ENCODE data around the gene KRT28. TPM values are rescaled to one million over a fixed set of nuclear protein-coding genes. Genes with fewer than 3 reads are reported as not detected.

Gene KRT28
- total RNA-seq, 1 donor = not detected

DNA sequence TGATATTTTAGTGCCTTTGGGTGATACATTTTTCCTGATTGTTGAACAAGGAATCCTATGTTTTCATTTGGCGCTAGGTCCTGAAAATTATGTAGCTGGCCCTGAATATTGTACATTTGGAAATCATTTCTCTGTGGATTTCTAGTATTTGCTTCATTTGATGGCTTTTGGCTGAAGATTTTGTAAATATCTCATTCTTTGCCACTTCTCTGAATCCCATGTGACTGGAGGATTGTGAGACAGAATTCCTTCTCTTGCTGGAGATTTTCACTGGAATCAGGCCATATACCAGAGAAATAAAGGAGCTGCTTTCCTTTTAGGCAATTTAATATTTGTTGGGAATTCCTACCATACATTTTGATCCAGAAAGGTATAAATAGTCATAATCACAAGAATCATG lies 8.6 kb downstream of the KRT28 start:
- H3K4me3 ChIP-seq (ENCODE audit: low read depth, low read length) = no peak overlapping the region
- TF ChIP-seq, protein P1, sequence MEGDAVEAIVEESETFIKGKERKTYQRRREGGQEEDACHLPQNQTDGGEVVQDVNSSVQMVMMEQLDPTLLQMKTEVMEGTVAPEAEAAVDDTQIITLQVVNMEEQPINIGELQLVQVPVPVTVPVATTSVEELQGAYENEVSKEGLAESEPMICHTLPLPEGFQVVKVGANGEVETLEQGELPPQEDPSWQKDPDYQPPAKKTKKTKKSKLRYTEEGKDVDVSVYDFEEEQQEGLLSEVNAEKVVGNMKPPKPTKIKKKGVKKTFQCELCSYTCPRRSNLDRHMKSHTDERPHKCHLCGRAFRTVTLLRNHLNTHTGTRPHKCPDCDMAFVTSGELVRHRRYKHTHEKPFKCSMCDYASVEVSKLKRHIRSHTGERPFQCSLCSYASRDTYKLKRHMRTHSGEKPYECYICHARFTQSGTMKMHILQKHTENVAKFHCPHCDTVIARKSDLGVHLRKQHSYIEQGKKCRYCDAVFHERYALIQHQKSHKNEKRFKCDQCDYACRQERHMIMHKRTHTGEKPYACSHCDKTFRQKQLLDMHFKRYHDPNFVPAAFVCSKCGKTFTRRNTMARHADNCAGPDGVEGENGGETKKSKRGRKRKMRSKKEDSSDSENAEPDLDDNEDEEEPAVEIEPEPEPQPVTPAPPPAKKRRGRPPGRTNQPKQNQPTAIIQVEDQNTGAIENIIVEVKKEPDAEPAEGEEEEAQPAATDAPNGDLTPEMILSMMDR (IDR thresholded peaks at IDR 0.05; ENCODE audit: insufficient read depth, low read depth, low read length) = no peak
- peak; percentile 1 for DNase-seq (ENCODE audit: low read depth)

GRCh38 chr17:40782450-40782849 lies 17.3 kb downstream of the KRT28 start, which contains the start of gene KRT27:
KRT27 (minus strand) TSS chr17:40782550; CDS start chr17:40782493, 57 bp downstream.
- no peak within 1 kb of the TSS for H3K4me3 ChIP-seq (ENCODE audit: low read depth, low read length)
- TF ChIP-seq, protein P1 (IDR thresholded peaks at IDR 0.05; ENCODE audit: insufficient read depth, low read depth, low read length) = no peak

DNA sequence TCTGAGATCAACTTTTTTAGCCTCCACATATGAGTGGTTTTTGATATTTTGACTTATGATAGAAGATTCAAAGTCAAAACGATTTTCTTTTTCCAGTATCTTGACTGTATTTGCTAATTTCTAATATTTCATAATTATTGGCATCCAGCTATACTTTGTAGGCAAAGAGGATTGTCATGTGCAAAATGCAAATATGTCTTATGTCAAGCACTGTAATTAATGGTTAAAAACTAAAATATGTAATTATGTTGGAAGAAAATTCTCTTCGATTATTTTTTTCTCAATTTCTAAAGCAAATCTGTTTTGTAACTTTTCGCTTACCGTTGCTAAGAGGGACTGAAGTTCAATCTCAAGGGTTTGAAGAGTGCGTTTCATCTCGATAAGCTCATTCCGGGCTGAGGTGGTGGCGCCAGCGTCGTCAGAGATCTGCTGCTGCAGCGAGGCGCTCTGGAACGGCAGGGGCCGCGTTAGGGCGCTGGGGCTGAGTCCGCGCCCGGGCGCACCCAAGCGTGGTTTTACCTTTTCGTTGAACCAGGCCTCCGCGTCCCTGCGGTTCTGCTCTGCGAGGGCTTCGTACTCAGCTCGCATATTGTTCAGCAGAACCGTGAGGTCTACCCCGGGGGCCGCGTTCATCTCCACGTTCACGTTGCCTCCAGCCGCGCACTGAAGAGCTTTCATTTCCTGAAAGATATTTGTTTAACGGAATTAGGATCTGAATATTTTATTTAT lies 20.4 kb downstream of the KRT28 start:
- DNase-seq (ENCODE audit: low read depth) = no peak

More at GRCh38 chr17:40782450-40782849, 17.3 kb downstream of the KRT28 start, which contains the start of gene KRT27:
- DNase-seq (ENCODE audit: low read depth) = no peak

GRCh38 chr17:40778461-40778860 lies 21.3 kb downstream of the KRT28 start:
- DNase-seq (ENCODE audit: low read depth) = no peak
- H3K4me3 ChIP-seq (ENCODE audit: low read depth, low read length) = no peak overlapping the region
- TF ChIP-seq, protein P1 (IDR thresholded peaks at IDR 0.05; ENCODE audit: insufficient read depth, low read depth, low read length) = no peak

More for the DNA sequence above, 20.4 kb downstream of the KRT28 start:
- TF ChIP-seq, protein P1 (IDR thresholded peaks at IDR 0.05; ENCODE audit: insufficient read depth, low read depth, low read length) = no peak
- H3K4me3 ChIP-seq (ENCODE audit: low read depth, low read length) = peak overlapping the region; percentile 9

GRCh38 chr17:40777971-40778370 lies 21.8 kb downstream of the KRT28 start:
- TF ChIP-seq, protein P1 (IDR thresholded peaks at IDR 0.05; ENCODE audit: insufficient read depth, low read depth, low read length) = no peak
- no peak for DNase-seq (ENCODE audit: low read depth)
- no peak overlapping the region for H3K4me3 ChIP-seq (ENCODE audit: low read depth, low read length)

DNA sequence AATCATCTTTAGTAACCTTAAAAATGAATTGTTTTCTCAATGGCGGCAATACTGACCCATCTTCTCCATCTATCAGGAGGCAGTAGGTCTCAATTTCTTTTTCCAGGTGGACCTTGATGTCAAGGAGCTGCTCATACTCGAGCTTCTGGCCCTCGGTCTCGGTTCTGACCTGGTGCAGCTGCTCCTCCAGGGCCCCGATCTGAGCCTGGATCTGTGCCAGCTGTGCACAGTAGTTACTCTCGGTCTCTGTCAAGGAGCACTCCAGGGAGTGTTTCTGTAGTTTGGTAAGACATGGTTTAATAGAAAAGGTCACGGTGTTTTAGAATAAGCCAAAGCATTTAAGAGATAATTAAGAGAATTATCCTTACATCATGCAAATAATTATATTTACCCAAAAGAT lies 22.3 kb downstream of the KRT28 start:
- TF ChIP-seq, protein P1 (IDR thresholded peaks at IDR 0.05; ENCODE audit: insufficient read depth, low read depth, low read length) = no peak
- DNase-seq (ENCODE audit: low read depth) = no peak
- H3K4me3 ChIP-seq (ENCODE audit: low read depth, low read length) = no peak overlapping the region

Data from fibroblast of villous mesenchyme (primary cell).